Choroid plexus epithelial cell (primary cell): Measurements from ENCODE around the gene LHX4.

ENCODE experiments used
- DNase-seq: peaks from one replicate; pipeline ENCODE4 v3.0.0-alpha.2; 2010; ENCODE audit warnings: low read depth
- H3K4me3 ChIP-seq: 2 replicates; pipeline ENCODE4 v1.5.1; 2011; ENCODE audit warnings: low read depth, mild to moderate bottlenecking, control low read depth, low read length, moderate library complexity
- TF ChIP-seq, protein P1 (sequence below): conservative IDR thresholded peaks from 2 replicates; pipeline ENCODE4 v1.5.1; 2011; ENCODE audit warnings: low read depth, mild to moderate bottlenecking, control low read depth, inconsistent platforms, low read length, moderate library complexity

Gene LHX4

DNA sequence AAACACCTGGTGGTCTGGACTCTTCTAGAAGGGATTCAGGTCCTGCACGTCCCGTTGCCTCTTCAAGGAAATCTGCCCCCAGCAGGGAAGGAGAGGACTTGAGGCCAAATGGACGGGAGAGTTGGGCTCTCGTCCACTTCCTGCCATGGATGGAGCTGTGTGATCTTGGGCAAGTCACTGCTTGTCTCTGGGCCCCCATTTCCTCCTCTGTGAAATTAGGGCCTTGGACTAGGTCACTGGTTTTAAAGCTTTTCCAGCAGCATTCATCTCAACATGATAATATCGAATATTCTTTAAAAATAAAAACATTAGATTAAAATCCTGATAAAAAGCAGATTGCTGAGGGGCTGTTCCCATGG lies 26.9 kb downstream of the LHX4 start:
- TF ChIP-seq, protein P1, sequence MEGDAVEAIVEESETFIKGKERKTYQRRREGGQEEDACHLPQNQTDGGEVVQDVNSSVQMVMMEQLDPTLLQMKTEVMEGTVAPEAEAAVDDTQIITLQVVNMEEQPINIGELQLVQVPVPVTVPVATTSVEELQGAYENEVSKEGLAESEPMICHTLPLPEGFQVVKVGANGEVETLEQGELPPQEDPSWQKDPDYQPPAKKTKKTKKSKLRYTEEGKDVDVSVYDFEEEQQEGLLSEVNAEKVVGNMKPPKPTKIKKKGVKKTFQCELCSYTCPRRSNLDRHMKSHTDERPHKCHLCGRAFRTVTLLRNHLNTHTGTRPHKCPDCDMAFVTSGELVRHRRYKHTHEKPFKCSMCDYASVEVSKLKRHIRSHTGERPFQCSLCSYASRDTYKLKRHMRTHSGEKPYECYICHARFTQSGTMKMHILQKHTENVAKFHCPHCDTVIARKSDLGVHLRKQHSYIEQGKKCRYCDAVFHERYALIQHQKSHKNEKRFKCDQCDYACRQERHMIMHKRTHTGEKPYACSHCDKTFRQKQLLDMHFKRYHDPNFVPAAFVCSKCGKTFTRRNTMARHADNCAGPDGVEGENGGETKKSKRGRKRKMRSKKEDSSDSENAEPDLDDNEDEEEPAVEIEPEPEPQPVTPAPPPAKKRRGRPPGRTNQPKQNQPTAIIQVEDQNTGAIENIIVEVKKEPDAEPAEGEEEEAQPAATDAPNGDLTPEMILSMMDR = no peak
- no peak overlapping the region for H3K4me3 ChIP-seq
- no peak for DNase-seq

DNA sequence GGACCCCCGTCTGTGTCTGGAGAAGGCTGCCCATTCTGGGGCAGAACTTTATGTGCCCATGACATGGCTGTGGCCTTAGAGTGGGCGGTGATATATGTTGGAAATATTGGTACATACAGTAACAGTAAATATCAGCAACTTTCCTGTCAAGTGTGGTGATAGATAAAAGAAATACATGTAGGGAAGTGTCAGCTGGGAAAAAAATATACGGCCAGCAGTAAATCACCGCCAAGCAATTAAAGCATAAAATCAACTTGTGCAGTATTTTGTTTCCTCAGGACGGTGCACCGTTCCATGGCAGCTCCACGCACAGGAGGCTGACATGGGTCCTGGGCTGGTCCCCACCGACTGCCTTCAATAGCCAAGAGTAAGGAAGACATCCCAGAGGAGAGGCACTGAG lies 27.4 kb downstream of the LHX4 start:
- no peak for DNase-seq
- TF ChIP-seq, protein P1 = no peak
- H3K4me3 ChIP-seq = no peak overlapping the region

DNA sequence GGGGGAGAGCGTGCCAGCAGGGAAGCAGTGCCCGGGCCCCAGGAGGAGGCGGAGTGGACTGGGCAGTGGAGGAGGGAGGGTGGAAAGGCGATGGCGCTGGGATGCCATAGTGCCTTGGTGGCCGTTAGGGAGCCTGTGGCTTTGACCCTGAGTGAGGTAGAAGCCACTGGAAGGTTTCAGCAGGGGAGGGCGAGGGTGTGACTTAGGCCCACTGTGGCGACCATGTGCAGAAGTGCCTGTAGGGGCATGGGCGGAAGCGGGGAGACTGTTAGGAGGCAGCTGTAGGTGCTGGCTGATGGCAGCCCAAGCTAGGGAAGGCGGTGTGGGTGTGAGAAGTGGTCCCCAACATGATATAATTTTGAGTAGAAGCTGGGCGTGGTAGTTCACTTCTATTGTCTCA lies 28.2 kb downstream of the LHX4 start:
- no peak overlapping the region for H3K4me3 ChIP-seq
- TF ChIP-seq, protein P1 = no peak
- DNase-seq = no peak

DNA sequence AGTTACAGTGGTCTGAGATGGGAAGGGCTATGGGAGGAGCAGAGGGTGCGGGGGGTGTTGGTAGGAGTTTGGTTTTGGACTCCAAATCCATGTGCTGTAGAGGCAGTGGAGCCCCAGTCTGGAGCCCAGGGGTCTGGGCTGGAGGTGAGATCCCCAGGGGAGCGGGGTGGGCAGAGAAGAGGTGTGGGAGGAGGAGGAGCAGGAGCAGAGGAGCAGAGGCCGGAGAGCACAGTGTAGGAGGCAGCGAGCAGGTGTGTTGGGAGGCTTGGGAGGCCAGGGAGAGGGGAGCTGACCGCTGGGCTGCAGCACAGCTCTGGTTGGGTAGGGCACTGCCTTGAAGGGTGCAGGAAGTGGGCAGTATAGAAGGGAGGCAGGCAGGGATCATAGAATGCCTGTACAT lies 28.9 kb downstream of the LHX4 start:
- DNase-seq = no peak
- TF ChIP-seq, protein P1 = no peak

DNA sequence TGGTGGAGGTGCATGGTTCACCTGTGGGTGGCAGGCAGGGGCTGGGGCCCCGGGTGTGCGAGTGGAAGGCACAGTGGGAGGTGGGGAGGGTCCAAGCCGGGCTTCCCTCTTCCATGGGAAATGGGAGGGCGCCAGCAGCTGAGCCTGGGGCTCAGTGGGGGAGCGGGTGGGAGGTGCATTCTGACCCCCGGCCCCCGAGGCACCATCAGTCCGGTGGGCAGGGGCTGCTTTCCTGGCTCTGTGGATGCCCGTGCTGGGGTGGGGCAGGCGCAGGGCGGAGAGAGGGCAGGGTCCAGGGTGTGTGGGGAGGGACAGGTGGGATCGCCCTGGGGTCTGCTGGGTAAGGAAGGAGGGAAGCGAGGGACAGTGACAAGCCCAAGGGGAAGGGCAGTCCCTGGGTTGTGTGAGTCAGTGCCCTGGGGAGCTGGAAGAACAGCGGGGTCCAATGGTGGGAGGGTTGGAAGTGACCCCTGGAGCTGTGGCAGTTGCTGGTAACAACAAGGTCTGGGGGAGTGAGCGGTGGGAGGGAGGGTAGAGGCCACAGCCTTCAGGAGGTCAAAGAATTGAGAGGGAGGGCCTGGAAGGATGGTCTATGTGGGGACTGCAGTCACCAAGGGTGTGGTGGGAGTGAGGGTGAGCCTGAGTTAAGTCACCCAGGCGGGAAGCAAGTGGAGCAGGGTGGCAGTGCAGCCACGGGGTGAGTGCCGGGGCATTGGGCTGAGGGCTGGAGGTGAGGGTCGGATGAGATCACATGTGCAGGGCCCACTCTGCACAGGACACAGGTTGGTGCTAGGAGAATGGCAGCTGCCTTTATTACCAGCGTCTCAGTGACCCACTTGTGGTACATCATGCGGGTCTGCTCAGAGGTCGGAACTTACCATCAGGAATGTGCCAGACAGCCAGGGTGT lies 29.6 kb downstream of the LHX4 start:
- no peak for DNase-seq
- TF ChIP-seq, protein P1 = no peak
- H3K4me3 ChIP-seq = no peak overlapping the region

More for the DNA sequence above, 28.9 kb downstream of the LHX4 start:
- H3K4me3 ChIP-seq = no peak overlapping the region

GRCh38 chr1:180260541-180260940 lies 30.5 kb downstream of the LHX4 start:
- H3K4me3 ChIP-seq = no peak overlapping the region
- no peak for DNase-seq
- TF ChIP-seq, protein P1 = no peak

- TF ChIP-seq, protein P1 = no peak
- no peak for DNase-seq
- H3K4me3 ChIP-seq = no peak overlapping the region
Measured at GRCh38 chr1:180261030-180261429, 31.0 kb downstream of the LHX4 start.
